Activated CD4-positive, alpha-beta T cell treated with anti-CD3 and anti-CD28 coated beads, Interleukin-2, Interleukin-6, amounts not matched to agents 100 ng/mL and 50 ng/mL, durations not matched to agents 16 hours and 8 hours (primary cell): Measurements from ENCODE around the gene TAS2R40.

Experiments
- DNase-seq: peaks from one replicate; pipeline ENCODE4 v3.0.0-alpha.2; 2020

TAS2R40 gene

DNA sequence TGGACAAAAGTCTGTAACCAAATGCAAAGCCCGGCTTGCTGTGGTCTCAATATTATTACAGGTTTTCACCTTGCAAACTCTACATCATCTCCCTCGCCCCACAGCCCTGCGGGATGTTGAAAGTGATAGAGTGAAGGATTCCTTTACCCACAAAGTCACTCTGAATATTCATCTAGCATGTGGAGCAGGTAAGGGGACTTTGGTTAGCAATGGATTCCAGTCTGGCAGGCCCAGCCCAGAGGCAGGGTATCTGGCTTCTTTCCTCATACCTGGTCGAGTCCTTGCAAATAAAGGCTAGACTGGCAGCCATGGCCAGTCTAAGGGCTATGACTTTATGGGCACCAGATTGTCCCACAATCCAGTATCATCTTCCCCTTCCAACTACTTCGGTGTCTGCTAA, 3.2 kb downstream of the TAS2R40 start:
- DNase-seq = no peak

DNA sequence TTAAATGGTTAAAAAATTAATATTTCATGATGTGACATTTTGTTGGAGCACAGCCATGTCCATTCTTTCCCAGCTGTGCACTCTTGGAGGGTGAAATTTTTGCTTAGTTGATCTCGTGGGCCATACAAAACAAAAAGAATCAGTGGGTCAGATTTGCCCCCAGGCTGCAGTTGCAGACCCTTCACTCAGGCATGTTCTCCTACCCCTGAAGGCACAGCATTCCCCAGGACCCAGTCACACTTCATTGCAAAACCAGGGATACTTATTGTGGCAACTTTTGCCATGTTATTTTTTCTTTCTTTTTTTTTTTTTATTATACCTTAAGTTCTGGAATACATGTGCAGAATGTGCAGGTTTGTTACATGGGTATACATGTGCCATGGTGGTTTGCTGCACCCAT, 6.0 kb downstream of the TAS2R40 start:
- DNase-seq = no peak

DNA sequence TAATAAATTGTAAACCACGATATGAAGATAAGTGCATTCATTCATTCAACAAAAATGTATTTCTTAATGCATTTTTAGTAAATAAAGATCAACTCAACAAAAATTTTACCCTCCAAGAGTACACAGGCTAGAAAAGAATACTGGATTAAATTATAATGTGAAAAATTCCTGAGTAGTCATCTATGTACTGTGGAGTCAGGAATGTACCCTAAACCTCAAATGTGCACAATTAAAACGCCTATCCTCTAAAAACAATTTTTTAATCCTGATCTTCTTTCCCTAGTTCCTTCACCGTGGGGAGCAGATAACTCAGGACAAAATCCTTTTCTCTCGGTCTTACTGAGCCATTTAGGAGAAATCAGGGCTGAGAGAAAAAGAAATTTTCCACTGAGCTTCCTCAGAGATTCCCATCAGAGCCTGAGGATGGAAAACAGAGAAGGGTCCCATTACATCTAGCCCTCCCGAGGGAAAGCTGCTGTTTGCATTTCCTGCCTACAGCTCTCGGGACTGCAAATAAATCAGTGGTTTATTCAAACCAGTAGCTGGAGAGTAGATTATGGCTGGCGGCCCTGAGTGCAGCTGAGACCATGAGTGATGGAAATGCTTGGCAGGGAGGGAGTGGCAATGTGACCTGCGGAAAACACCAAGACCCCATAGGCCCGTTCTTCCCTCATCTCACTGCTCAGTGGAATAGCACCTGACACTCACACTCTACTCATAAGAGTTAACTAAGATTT, 7.4 kb downstream of the TAS2R40 start:
- no peak for DNase-seq

DNA sequence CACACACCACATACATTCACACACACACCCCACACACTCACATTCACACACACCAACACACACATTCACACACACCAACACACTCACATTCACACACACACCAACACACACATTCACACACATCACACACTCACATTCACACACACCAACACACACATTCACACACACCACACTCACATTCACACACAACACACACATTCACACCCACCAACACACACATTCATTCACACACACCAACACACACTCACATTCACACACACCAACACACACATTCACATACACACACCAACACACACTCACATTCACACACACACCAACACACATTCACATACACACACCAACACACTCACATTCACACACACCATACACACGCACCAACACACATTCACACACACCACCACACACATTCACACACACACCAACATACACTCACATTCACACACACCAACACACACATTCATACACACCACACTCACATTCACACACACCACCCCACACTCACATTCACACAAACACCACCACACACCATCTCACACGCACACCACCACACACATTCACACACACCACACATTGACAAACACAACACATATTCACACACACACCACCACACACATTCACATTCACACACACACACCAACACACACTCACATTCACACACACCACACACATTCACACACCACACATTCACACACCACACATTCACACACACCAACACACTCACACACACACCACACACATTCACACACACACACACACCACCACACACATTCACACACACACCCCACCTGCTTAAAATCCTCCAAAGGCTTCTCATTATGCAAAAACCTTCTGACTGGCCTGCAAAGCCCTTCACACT, 9.0 kb downstream of the TAS2R40 start:
- DNase-seq = no peak

DNA sequence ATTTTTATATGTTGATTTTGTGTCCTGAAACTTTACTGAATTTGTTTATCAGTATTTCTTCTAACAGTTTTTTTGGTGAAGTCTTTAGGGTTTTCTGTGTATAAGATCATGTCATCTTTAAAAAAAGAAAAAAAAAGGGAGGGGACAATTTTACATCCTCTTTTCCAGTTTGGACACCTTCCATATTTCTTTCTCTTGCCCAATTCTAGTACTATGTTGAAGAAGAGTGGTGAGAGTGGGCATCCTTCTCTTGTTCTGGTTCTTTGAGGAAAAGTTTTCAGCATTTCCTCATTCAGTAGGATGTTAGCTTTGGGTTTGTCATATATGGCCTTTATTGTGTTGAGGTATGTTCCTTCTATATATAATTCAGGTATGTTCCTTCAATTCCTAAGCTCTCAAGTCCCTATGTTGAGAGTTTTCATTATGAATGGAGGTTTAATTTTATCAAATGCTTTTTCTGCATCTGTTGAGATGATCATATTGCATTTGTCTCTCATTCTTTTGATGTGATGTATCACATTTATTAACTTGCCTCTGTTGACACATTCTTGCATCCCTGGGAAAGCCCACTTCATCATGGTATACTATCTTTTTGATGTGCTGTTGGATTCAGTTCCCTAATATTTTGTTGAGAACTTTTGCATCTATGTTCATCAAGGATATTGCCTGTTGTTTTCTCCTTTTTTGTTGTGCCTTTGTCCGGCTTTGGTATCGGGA, 12.1 kb downstream of the TAS2R40 start:
- DNase-seq = no peak

DNA sequence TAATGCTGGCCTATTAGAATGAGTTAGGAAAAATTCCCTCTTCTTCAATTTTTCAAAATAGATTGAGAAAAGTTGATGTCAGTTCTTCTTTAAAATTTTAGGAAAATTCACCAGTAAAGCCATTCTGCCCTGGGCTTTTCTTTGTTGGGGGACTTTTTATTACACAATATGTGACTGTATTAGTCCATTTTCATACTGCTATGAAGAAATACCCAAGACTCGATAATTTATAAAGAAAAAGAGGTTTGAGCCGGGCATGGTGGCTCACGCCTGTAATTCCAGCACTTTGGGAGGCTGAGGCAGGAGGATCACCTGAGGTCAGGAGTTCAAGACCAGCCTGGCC, 12.7 kb downstream of the TAS2R40 start:
- no peak for DNase-seq

DNA sequence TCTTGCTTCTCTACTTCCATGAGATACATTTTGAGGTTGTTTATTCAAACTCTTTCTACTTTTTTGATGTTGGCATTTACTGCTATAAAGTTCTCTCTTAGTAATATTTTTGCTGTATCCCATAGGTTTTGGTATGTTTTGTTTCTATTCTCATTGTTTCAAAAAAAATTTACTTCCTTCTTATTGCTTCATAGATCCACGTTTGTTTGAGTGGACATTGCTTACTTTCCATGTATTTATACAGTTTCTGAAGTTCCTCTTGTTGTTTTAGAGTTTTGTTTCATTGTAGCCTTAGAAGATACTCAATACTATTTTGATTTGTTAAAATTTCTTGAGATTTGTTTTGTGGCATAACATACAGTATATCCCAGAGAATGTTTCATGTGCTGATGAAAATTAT, 13.7 kb downstream of the TAS2R40 start:
- no peak for DNase-seq

DNA sequence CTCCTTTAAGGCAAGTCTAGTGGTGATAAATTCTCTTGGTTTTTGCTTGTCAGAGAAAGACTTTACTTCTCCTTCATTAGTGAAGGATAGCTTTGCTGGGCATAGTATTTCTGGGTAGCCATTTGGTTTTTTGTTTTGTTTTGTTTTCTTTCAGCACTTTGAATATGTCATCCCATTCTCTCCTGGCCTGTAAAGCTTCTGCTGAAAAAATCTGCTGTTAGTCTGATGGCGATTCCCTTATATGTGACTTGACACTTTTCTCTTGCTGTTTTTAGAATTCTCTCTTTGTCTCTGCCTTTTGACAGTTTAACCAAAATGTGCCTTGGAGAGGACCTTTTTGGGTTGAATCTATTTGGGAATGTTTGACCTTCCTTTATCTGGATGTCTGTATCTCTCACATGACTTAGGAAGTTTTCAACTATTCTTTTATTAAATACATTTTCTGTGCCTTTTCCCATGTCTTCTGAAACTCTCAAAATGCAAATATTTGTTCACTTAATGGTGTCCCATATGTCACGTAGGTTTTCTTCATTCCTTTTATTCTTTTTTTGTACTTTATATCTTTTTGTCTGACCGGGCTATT, 14.7 kb downstream of the TAS2R40 start:
- DNase-seq = no peak

DNA sequence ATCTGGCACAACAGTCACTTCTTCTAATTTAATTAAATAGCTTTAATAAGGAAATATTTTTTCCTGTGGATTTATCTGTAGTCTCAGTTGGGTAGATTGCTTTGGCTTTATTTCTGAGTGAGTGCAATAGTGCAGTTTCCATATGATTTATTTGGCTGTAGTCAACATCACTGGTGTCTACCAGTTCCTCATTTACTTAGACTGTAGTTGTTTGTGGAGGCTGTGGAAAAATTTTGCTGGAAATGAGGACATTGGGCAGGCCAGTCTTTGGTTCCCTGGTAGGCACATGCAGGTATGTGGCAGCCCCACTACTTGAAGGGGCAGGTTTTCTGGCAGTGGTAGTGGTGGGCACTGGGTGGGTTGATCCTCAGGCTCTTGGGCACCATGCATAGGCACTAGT, 15.5 kb downstream of the TAS2R40 start:
- DNase-seq = no peak

DNA sequence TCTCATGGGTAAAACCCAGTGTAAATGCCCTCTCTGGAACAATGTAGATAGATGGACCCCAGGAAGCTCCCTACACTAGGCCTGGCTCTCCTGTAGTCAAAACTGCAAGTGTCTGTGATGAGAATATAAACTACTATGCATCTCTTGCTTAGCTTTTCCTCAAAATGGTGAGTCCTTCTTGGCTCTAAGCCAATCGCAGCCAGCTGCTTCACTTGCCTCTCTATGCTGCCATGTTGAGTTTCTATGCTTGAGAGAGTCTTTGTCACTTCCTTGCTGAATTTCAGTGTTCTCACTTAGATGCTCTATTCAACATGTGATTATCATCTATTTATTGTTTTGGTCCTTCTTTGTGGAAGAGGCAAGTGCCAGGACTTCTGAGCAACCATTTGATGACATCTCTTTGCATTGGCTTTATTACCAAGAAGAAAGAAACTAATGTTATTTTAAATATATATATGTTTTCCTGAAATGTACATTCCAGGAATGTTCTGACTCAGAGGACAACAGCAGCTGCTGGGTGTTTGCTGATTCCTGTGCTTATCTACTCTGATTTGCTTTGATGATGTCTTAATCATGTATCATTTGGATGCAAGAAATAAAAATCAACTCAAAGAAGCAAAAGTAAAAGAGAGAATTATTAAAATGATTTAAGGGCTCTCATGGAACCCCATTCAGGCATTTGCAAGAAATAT, 16.6 kb downstream of the TAS2R40 start:
- no peak for DNase-seq

DNA sequence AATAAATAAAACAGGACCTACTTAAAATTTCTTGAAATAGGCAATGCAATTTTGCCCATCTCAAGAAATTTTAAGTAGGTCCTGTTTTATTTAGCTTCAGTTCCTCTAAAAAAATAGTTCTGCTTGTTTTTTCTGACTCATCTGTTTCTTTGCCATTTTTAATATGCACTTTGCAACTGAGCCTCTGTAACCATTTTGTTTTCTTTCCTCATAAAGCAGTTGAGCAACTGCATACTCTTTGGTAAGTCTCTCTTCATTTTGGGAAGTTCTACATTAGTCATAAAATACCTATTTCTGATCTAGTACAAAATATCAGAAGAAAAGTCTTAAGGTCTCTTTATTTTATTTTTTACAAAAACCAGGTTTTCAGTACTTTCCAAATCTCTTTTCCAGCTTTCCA, 18.0 kb downstream of the TAS2R40 start:
- no peak for DNase-seq

DNA sequence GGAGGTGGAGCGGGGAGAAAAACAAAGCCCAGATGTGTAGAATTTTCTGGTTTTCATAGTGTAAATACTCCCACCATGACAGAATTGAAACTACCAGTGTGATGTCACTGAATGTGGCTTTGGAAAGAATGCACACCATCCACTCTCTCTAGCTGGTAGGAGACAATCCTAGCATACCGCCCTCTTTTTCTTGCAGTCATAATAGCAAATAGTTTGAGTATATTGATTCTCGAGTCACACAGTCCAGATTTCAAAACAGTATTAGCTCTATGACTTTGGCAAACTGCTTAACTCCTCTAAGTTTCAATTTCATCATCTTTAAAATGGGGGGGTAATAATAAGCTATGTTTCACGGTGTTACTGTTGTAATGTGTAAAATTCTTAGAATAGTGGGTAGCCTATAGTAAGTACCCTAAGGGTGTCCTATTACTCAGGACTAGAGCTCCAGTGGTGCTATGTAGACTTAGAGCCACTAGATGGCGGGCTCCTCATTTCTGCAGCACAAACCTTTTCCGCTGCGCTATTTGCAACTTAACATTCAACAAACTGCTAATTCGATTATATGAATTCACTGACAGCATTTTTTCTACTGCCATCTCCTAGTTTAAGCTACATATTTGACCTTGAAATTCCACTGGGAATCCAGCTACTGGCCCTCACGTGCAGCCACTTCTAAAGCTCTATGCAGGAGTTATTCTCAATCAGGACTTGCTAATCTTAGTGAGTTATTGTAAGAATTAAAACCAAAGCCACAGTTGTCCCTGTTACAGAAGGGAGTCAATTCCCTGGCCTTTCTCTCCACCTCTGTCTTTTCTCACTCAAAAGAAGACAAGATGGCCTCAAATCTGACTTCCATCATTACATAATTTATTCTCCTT, 18.7 kb downstream of the TAS2R40 start:
- peak; percentile 83 for DNase-seq

DNA sequence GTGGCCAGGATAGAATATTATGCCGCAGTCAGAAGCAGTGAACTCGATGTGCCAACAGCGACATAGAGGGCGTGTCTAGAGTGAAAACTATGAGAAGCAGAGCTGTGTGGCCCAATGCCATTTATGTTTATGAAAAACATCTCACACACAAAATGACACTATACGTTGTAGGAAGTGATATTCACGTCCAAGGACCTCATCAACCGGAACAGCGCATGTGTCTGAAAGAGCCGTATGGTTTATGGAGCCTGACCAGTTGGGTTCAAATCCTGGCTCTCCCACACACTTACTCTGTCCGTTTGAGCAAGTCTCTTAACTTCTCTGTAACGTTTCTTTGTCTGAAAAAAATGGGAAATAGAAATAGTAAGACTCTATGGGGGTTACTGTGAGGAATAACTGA, 20.5 kb downstream of the TAS2R40 start:
- no peak for DNase-seq

DNA sequence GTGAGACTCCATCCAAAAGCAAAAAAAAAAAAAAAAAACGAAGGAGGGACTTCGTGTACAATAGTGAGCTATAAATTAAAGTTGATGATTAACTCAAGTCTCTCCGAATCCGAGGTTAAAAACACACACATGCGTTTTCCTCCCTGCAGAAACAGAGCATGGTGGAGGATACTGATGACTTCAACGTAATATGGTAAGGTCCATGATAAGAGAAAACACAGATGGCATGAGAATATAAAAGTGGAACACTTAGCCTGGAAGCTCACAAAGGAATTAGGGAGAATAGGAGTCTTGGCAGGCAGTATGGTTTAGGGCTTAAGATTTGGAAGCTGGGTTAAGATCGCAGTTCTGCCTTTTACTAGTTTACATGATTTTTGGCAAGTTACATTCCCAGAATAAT, 21.3 kb downstream of the TAS2R40 start:
- DNase-seq = no peak

DNA sequence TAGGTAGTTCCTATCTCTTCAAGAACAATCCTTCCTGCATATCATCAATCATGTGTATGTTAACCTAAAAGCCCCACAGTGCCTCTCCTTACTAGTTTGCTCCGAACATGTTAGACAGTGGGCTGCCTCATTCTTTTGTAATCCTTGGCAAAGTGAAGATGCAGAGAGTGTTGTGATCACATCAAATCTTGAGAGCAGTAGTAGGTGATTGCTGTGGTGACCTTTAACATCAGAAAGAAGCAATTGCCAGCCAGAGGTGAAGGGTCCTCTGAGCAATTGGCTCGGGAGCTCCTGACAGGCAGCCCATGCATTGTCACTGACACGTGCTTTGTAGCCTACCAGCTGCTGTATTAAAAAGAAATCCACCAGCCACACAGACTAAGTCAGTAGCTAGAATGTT, 21.8 kb downstream of the TAS2R40 start:
- no peak for DNase-seq

DNA sequence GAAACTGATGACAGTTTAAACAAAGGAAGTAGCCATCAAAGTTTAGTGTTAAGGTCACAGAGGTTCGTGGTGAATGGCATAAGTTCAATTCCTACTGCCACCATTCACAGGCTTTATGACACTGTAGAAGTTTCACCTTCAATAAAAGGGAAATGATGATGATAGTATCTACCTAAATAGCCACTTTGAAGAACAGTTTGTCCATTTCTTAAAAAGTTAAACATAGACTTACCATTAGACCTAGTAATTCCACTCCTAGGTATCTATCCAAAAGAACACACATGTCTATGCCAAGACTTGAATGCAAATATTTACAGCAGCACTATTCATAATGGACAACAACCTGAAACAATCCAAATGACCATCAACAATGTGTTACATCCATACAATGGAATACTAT, 22.5 kb downstream of the TAS2R40 start:
- DNase-seq = no peak

DNA sequence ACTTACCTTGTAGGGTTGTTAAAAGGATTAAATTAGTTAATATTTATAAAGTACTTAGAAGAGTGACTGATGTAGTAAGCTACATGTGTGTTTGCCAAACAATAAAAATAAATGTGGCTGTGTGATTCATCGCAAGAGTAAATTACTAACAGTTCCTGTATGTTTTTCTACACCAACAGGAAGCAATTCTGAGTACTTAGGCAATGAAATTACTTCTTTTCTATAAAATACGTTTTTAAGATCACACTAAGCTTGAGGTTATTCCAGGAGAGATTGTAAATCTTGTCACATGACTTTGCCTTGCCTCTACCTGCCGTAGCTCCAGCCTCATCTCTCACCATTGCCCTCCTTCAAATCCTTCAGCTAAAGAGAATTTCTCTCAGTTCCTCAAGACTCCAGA, 23.3 kb downstream of the TAS2R40 start:
- peak; percentile 72 for DNase-seq

DNA sequence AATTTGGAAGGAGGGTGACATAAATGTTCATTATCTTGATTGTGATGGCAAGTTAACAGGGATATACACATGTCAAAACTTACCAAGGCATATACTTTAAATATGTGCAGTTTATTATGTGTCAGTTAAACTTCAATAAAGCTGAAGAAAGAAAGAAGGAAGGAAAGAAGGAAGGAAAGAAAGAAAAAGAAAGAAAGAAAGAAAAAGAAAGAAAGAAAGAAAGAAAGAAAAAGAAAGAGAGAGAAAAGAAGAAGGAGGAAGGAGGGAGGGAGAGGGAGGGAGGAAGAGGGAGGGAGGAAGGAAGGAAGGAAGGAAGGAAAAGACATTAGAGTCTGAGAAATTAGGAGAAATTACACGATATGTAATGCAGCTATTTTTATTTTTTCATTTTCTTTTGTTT, 25.5 kb downstream of the TAS2R40 start:
- DNase-seq = no peak

DNA sequence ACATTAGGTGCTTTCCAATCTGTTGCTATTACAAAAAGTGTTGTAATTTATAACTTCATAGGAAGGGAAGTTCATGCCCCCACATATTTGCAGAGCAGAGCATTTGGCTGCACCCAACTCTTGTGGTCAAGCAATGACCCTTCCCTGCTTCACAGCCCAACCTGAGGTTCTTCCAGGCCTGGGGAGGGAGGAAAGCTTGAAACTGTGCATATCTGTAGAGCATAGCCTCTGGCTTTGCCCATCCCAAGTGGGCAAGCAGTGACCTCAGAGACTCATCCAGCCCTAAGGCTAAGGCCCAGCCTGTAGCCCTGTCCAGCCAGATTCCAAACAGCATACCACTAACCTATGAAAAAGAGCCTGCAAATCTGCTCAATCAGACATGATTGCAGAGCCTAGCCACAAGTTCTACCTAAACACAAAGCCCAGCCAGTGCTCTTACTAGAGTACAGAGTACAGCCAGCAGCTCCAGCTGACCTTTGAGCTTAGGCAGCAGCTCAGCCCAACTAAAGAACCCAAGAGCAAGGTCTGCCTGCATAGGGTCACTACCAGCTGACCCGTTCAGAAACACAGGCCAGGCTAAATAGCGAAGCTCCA, 27.0 kb downstream of the TAS2R40 start:
- no peak for DNase-seq

DNA sequence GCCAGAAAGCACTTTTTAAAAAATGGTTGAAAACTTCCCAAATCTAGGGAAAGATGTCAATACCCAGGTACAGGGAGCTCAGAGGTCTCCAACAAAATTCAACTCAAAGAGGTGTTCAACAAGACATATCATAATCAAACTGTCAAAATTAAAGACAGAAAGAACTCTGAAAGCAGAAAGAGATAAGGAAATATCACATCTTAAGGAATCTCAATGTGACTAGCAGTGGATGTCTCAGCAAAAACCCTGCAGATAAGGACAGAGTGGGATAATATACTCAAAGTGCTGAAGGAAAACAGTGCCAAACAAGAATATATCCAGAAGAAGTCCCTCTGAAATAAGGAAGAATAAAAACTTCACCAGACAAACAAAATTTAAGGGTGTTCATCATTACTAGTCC, 28.4 kb downstream of the TAS2R40 start:
- no peak for DNase-seq

DNA sequence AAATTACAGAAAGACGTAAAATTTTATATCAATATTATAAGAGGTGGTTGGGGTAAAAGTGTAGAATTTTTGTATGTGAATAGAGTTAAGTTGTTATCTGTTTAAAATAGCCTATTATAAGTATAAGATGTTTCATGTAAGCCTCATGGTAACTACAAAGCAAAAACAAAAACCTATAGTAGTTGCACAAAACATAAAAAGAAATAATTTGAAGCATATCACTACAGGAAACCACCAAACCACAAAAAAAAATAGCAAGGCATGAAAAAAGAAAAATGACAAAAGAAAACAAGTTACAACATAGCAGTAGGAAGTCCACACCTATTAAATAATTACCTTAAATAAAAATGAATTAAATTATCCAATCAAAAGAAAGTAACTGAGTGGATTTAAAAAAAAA, 29.0 kb downstream of the TAS2R40 start:
- no peak for DNase-seq

DNA sequence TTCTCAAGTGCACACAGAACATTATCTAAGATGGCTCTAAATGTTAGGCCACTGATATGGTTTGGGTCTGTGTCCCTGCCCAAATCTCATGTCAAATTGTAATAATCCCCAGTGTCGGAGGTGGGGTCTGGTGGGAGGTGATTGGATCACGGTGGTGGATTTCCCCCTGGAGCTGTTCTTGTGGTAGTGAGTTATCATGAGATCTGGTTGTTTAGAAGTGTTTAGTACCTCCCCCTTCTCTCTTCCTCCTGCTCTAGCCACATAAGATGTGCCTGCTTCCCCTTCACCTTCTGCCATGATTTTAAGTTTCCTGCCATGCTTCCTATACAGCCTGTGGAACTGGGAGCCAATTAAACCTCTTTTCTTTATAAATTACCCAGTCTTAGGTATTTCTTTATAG, 30.2 kb downstream of the TAS2R40 start:
- no peak for DNase-seq
